GM18951 (cell line): ENCODE results near the gene TTC36.
"Not testable (repeated sequence)": the region's sequence is repeated elsewhere in the genome, so short reads cannot be mapped to it uniquely, and the experiment has no call there.

Experiments
- POLR2A ChIP-seq: IDR thresholded peaks from 4 replicates; pipeline ENCODE4 v1.6.1; 2011; ENCODE audit warnings: mild to moderate bottlenecking; ENCODE audit not compliant: insufficient read length, insufficient read depth; ENCODE audit errors: extremely low read depth
- in situ Hi-C: fragments of 300-500 bp; cut with MboI; formaldehyde crosslinking; loops from one replicate; pipeline ENCODE4 v1.12.0; 2022; ENCODE audit warnings: low sequenced_read_pairs, mixed read lengths, inconsistent platforms; ENCODE audit not compliant: unreplicated experiment

The TTC36 gene

DNA sequence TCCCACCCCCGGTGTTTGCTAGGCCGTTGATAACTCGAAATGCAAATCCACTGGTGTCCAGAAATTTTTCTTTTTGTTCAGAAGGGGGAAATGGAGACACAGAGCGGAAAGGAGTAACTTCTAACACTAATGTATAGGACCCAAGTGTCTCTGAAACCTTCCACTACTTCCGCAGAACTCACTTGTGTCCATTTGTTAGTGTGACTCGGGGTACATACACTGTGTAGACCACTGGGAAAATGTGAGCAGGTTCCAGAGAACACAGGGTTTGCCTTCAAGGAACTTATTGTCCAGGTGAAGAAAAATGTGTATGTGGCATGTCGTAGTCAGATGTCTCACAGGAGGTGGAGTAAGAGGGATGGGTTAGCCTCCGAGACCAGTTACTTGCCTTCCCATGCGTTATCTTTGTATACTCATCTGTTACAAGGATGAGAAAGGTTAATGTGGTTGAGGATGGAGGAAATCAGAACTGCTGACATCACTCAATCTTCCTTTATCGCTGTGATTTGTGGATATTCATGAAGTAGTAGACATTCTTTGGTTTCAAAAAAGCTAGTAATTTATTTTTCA is 45.8 kb downstream of the TTC36 start:
- in situ Hi-C loops = no loop called here

DNA sequence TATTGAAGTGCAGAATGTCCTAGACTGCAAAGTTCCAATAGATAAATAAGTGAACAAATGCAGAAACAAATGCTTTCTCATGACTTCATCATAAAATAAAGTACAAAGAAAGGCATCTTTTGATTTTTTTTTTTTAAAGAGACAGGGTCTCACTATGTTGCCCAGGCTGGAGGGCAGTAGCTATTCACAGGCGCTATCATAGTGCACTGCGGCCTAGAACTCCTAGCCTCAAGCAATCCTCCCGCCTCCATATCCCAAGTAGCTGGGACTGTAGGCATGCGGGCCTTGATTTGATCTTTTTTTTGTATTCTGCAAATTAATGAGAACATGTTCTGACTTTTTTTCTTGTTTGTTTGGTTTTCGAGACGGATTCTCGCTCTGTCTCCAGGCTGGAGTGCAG is 47.4 kb downstream of the TTC36 start:
- in situ Hi-C loops = no loop called here
- no peak for TF ChIP-seq POLR2A

More for the DNA sequence above, 45.8 kb downstream of the TTC36 start:
- no peak for TF ChIP-seq POLR2A

DNA sequence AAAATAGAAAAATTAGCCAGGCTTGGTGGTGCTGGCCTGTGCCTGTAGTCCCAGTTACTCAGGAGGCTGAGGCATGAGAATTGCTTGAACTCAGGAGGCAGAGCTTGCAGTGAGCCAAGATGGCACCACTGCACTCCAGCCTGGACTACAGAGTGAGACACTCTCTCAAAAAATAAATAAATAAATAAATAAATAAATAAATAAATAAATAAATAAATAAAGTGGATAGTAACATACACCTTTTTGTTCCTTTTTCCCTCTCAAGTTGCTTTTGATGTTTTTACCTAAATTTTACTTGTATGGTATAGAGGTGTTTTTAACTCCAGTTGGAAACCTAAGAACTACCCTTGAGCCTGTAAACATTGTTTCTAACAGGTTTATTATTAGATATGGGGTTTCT is 50.7 kb downstream of the TTC36 start:
- in situ Hi-C loops = not testable (repeated sequence)
